Trophoblast cell (in vitro differentiated cells and primary cell): ENCODE data around the gene ARHGEF16.

ENCODE experiments used
- DNase-seq, 2 donors: peaks; one replicate each; pipeline ENCODE4 v3.0.0-alpha.2; 2016
- H2AFZ ChIP-seq: 2 replicates; pipeline ENCODE4 v1.6.1; 2013; ENCODE audit warnings: low read length, moderate library complexity, mild to moderate bottlenecking; ENCODE audit not compliant: insufficient read depth, poor library complexity
- H2AK5ac ChIP-seq: 2 replicates; pipeline ENCODE4 v1.6.1; 2013; ENCODE audit warnings: mild to moderate bottlenecking, low read length
- H2BK120ac ChIP-seq: 2 replicates; pipeline ENCODE4 v1.6.1; 2013; ENCODE audit warnings: low read length, mild to moderate bottlenecking, moderate library complexity; ENCODE audit not compliant: insufficient read depth, poor library complexity
- H2BK12ac ChIP-seq: 2 replicates; pipeline ENCODE4 v1.6.1; 2013; ENCODE audit warnings: mild to moderate bottlenecking, low read length, moderate library complexity
- H2BK5ac ChIP-seq: 2 replicates; pipeline ENCODE4 v1.6.1; 2013; ENCODE audit warnings: low read length, low read depth, moderate library complexity, mild to moderate bottlenecking; ENCODE audit not compliant: poor library complexity
- H3K14ac ChIP-seq: 2 replicates; pipeline ENCODE4 v1.6.1; 2013; ENCODE audit warnings: mild to moderate bottlenecking, low read length
- H3K18ac ChIP-seq: 2 replicates; pipeline ENCODE4 v1.6.1; 2013; ENCODE audit warnings: mild to moderate bottlenecking, low read length
- H3K23ac ChIP-seq: 2 replicates; pipeline ENCODE4 v1.6.1; 2013; ENCODE audit warnings: low read length
- H3K27ac ChIP-seq: 2 replicates; pipeline ENCODE4 v1.5.1; 2013; ENCODE audit warnings: low read depth, mild to moderate bottlenecking, inconsistent platforms, low read length, moderate library complexity
- H3K27me3 ChIP-seq: 2 replicates; pipeline ENCODE4 v1.6.1; 2013; ENCODE audit warnings: inconsistent platforms, mild to moderate bottlenecking, low read length, moderate library complexity; ENCODE audit not compliant: insufficient read depth
- H3K36me3 ChIP-seq, 2 experiments: 1 replicate in 1 of 2; 2 replicates in 1 of 2; pipeline ENCODE4 v1.6.1; 2013; ENCODE audit warnings: low read length in 2 of 2, mild to moderate bottlenecking in 2 of 2, moderate library complexity in 1 of 2; ENCODE audit not compliant: insufficient read depth in 2 of 2, control insufficient read depth in 1 of 2
- H3K4ac ChIP-seq: 2 replicates; pipeline ENCODE4 v1.6.1; 2013; ENCODE audit warnings: low read depth, mild to moderate bottlenecking, low read length, moderate library complexity
- H3K4me1 ChIP-seq, 2 experiments: 1 replicate in 1 of 2; 2 replicates in 1 of 2; pipeline ENCODE4 v1.6.1; 2013; ENCODE audit warnings: low read length in 2 of 2, mild to moderate bottlenecking in 2 of 2, moderate library complexity in 1 of 2; ENCODE audit not compliant: insufficient read depth in 2 of 2, control insufficient read depth in 1 of 2
- H3K4me2 ChIP-seq: 2 replicates; pipeline ENCODE4 v1.6.1; 2013; ENCODE audit warnings: inconsistent platforms, mild to moderate bottlenecking, low read length, moderate library complexity
- H3K4me3 ChIP-seq: 2 replicates; pipeline ENCODE4 v1.5.1; 2013; ENCODE audit warnings: mild to moderate bottlenecking, low read depth, low read length, inconsistent platforms
- H3K79me1 ChIP-seq: one replicate; pipeline ENCODE4 v1.6.1; 2013; ENCODE audit warnings: low read length
- H3K79me2 ChIP-seq: 2 replicates; pipeline ENCODE4 v1.6.1; 2013; ENCODE audit warnings: low read length, mild to moderate bottlenecking; ENCODE audit not compliant: control insufficient read depth, insufficient read depth, poor library complexity
- H3K9ac ChIP-seq: 2 replicates; pipeline ENCODE4 v1.6.1; 2013; ENCODE audit warnings: mild to moderate bottlenecking, low read length
- H3K9me3 ChIP-seq: 2 replicates; pipeline ENCODE4 v1.6.1; 2013; ENCODE audit warnings: low read depth, mild to moderate bottlenecking, control low read depth, inconsistent platforms, low read length; ENCODE audit not compliant: insufficient read depth
- H4K12ac ChIP-seq: 2 replicates; pipeline ENCODE4 v1.6.1; 2013; ENCODE audit warnings: low read depth, mild to moderate bottlenecking, low read length, moderate library complexity
- H4K8ac ChIP-seq: 2 replicates; pipeline ENCODE4 v1.6.1; 2013; ENCODE audit warnings: low read depth, mild to moderate bottlenecking, low read length, moderate library complexity
- H4K91ac ChIP-seq: one replicate; pipeline ENCODE4 v1.6.1; 2013; ENCODE audit warnings: low read depth, mild to moderate bottlenecking, low read length, moderate library complexity
- WGBS: extraction: QIAGEN DNeasy Blood & Tissue Kit; methylation state at CpG from one replicate; pipeline ENCODE4 v1.1.7; 2013; ENCODE audit warnings: missing lambda C conversion rate; ENCODE audit not compliant: insufficient read length, insufficient coverage; ENCODE audit errors: extremely low coverage; 5-methylcytosine and 5-hydroxymethylcytosine counted together

ARHGEF16 gene

DNA sequence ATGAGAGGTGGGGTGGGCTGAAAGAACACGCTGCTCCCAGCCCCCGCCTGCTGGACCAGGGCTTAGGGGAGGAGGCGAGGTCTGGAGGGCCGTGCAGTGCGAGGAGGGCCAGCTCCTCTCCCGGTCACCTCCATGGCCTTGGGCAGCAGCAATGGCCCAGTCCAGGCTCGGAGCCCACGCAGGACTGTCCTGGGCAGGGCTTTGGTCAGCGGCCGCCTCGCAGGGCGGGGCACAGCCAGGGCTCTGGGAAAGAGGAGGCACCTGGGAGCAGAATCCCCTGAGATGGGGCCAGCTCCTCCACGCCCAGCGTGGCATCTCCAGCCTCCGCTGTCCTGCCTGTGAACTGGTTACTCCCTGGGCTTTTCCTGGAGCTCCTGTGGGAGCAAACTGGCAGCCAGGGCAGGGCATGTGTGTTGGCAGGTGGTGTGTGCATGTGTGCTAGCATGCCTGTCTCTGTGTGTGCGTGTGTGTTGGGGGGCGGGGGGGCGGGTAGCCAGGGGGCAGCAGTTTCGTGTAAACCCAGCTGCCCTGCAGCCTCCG lies 27.4 kb downstream of the ARHGEF16 start:
- WGBS = no CpG with 5 or more reads among the region's 20 CpGs
- Histone ChIP-seq H3K79me2 (no peaks in the 10 kb centered on the region), H3K14ac (no peak overlapping the region), H4K8ac (no peak overlapping the region), H3K79me1 (no peaks in the 10 kb centered on the region), H3K18ac (no peak overlapping the region), H2BK5ac (no peak overlapping the region), H2AFZ (no peak overlapping the region), H3K27ac (no peak overlapping the region), H3K9ac (no peak overlapping the region), H4K12ac (no peak overlapping the region), H2AK5ac (no peak overlapping the region), H3K4me2 (no peak overlapping the region), H3K27me3 (no peaks in the 10 kb centered on the region), H4K91ac (no peak overlapping the region), H3K23ac (no peak overlapping the region), H3K4ac (no peak overlapping the region), H3K4me3 (no peak overlapping the region), H3K9me3 (no peaks in the 10 kb centered on the region), H3K4me1 (peaks cover 4 to 6% of the 10 kb centered on the region in 2 experiments), H2BK12ac (no peak overlapping the region), H3K36me3 (peaks cover 0 to 2% of the 10 kb centered on the region in 2 experiments), H2BK120ac (no peak overlapping the region)
- DNase-seq = no peak

DNA sequence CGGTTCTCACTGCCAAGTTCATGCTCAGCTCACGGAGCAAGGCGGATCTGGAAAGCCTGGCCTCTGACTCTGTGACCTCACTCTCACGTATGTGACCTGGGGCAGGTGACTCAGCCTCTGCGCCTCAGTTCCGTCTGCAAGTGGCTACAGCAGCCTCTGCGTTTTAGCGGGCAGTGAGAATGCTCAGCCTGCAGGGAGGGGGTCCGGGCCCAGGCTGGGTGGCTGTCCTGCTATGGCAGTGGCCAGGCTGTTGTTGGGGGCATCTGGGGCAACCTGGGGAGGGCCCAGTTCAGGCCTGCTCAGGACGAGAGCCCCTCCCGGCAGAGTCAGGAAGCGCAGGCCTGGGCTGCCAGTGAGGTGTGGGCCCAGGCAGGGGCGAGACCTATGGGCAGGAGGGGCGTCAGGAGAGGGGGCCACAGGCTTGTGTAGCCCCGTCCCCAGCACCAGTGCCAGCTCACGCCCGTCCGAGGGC lies 27.9 kb downstream of the ARHGEF16 start:
- Histone ChIP-seq H3K27ac (no peak overlapping the region), H3K4me1 (peaks cover 4 to 6% of the 10 kb centered on the region in 2 experiments), H3K79me1 (no peaks in the 10 kb centered on the region), H4K91ac (no peak overlapping the region), H3K23ac (no peak overlapping the region), H2AK5ac (no peak overlapping the region), H3K4me3 (no peak overlapping the region), H3K36me3 (peaks cover 0 to 2% of the 10 kb centered on the region in 2 experiments), H2BK120ac (no peak overlapping the region), H2BK12ac (no peak overlapping the region), H3K9ac (no peak overlapping the region), H4K8ac (no peak overlapping the region), H2AFZ (no peak overlapping the region), H3K18ac (no peak overlapping the region), H3K4ac (no peak overlapping the region), H2BK5ac (no peak overlapping the region), H3K14ac (no peak overlapping the region), H3K4me2 (no peak overlapping the region), H4K12ac (no peak overlapping the region), H3K9me3 (no peaks in the 10 kb centered on the region), H3K27me3 (no peaks in the 10 kb centered on the region), H3K79me2 (no peaks in the 10 kb centered on the region)
- DNase-seq = peak; percentile 91 to 95
- WGBS = no CpG with 5 or more reads among the region's 18 CpGs

DNA sequence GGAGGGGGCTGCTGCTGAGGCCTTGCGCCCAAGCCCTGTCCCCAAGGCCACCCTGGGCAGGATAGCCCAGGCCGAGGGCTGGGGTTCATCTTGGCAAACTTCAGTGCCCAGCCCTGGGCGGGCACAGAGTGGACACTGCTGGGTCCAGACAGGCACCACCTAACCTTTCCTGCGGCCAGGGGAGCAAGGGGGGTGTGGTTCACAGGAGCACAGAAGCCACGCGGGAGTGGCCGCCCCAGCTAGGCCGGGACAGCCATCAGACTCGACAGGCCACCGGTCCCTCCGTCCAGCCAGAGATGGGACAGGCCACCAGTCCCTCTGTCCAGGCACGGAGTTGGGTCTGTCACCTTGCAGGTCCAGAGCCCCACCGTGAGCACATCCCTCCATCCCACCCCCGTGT lies 28.9 kb downstream of the ARHGEF16 start:
- no peak overlapping the region for H2BK5ac ChIP-seq
- no peak overlapping the region for H3K23ac ChIP-seq
- H3K9ac ChIP-seq = no peak overlapping the region
- peak in 1 of 2 donors; percentile 31 for DNase-seq
- H3K18ac ChIP-seq = no peak overlapping the region
- no peaks in the 10 kb centered on the region for H3K79me2 ChIP-seq
- H3K9me3 ChIP-seq = no peaks in the 10 kb centered on the region
- no peak overlapping the region for H3K4me3 ChIP-seq
- H4K91ac ChIP-seq = no peak overlapping the region
- H3K27me3 ChIP-seq = no peaks in the 10 kb centered on the region
- WGBS = no CpG with 5 or more reads among the region's 14 CpGs
- no peak overlapping the region for H3K4me2 ChIP-seq
- H4K12ac ChIP-seq = no peak overlapping the region
- no peak overlapping the region for H2AK5ac ChIP-seq
- H3K36me3 ChIP-seq = peaks cover 0 to 2% of the 10 kb centered on the region in 2 experiments
- H3K79me1 ChIP-seq = no peaks in the 10 kb centered on the region
- no peak overlapping the region for H2BK12ac ChIP-seq
- no peak overlapping the region for H2AFZ ChIP-seq
- peaks cover 4 to 6% of the 10 kb centered on the region in 2 experiments for H3K4me1 ChIP-seq
- no peak overlapping the region for H2BK120ac ChIP-seq
- no peak overlapping the region for H4K8ac ChIP-seq
- H3K14ac ChIP-seq = no peak overlapping the region
- no peak overlapping the region for H3K4ac ChIP-seq
- H3K27ac ChIP-seq = no peak overlapping the region

DNA sequence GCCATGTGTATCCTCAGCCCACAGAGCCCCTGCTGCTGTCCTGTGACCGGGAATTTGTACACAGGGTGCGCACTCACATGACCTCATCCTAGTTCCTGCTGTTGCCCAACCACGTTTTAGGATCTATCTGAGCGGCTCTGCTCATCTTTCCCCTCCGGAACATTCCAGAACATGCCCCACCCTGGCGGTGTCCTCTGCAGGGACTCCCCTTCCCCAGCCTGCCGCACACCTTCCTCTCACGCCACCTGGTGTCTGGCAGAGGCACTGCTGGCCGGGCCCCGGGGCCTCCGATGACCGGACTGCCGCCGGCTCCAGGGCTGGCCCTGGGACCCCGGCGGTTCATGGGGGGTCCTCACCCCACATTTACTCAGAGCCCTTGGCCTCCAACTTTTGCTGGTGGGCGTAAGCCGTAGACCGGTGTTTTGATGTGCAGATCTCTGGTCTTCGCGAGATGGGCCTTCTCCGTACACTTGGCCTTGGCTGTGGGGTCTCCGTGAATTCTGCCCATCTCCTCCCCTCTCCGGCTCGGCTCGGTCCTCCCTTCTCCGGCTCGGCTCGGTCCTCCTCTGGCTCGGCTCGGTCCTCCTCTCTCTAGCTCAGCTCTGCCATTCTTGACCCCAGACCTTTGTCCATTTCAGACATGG lies 29.5 kb downstream of the ARHGEF16 start:
- H3K4me1 ChIP-seq = peaks cover 4 to 6% of the 10 kb centered on the region in 2 experiments
- H4K12ac ChIP-seq = no peak overlapping the region
- H2AK5ac ChIP-seq = no peak overlapping the region
- H3K27me3 ChIP-seq = no peaks in the 10 kb centered on the region
- H3K36me3 ChIP-seq = peaks cover 0 to 2% of the 10 kb centered on the region in 2 experiments
- no peak overlapping the region for H3K4ac ChIP-seq
- no peak overlapping the region for H4K91ac ChIP-seq
- no peak overlapping the region for H3K4me2 ChIP-seq
- H3K9me3 ChIP-seq = no peaks in the 10 kb centered on the region
- H3K18ac ChIP-seq = no peak overlapping the region
- H2BK120ac ChIP-seq = no peak overlapping the region
- H4K8ac ChIP-seq = no peak overlapping the region
- no peak overlapping the region for H3K4me3 ChIP-seq
- no peaks in the 10 kb centered on the region for H3K79me2 ChIP-seq
- H3K79me1 ChIP-seq = no peaks in the 10 kb centered on the region
- no CpG with 5 or more reads among the region's 31 CpGs for WGBS
- H3K23ac ChIP-seq = no peak overlapping the region
- DNase-seq = peak; percentile 84 to 85
- no peak overlapping the region for H2BK5ac ChIP-seq
- H2AFZ ChIP-seq = no peak overlapping the region
- no peak overlapping the region for H2BK12ac ChIP-seq
- no peak overlapping the region for H3K27ac ChIP-seq
- no peak overlapping the region for H3K9ac ChIP-seq
- no peak overlapping the region for H3K14ac ChIP-seq
